Measurements from ENCODE around the gene KLK1. TPM values are rescaled to one million over a fixed set of nuclear protein-coding genes. Genes with fewer than 3 reads are reported as not detected.

The KLK1 gene
- total RNA-seq, 1 experiment from 2014 or later = not detected

- no peaks in the 10 kb centered on the region for H3K9me3 Mint-ChIP-seq (ENCODE audit: low read depth, unreplicated experiment)
- H3K4me3 Mint-ChIP-seq (ENCODE audit: low read depth, unreplicated experiment) = no peak overlapping the region
- CTCF ChIA-PET = no interaction called here
- no peak overlapping the region for H3K27ac Mint-ChIP-seq (ENCODE audit: unreplicated experiment)
- DNase-seq = no peak
- intact Hi-C loops (cut with micrococcal nuclease; ENCODE audit: unreplicated experiment) = no loop called here
- no peak for TF ChIP-seq CTCF (IDR thresholded peaks at IDR 0.05; ENCODE audit: unreplicated experiment)
- no TSS peak for BruUV-seq (replicated peaks)
- H3K27me3 Mint-ChIP-seq (ENCODE audit: unreplicated experiment) = peaks cover 75% of the 10 kb centered on the region
- H3K36me3 Mint-ChIP-seq (ENCODE audit: insufficient read depth, unreplicated experiment) = peaks cover 21% of the 10 kb centered on the region
- H3K4me1 Mint-ChIP-seq (ENCODE audit: low read depth, unreplicated experiment) = peaks cover 12% of the 10 kb centered on the region
Measured at GRCh38 chr19:50832666-50833065, 9.1 kb upstream of the KLK1 start.

GRCh38 chr19:50831026-50831396 lies 7.4 kb upstream of the KLK1 start:
- CTCF ChIA-PET = no interaction called here
- no TSS peak for BruUV-seq (replicated peaks)
- DNase-seq = no peak
- H3K27ac Mint-ChIP-seq (ENCODE audit: unreplicated experiment) = no peak overlapping the region
- TF ChIP-seq CTCF (IDR thresholded peaks at IDR 0.05; ENCODE audit: unreplicated experiment) = no peak
- H3K27me3 Mint-ChIP-seq (ENCODE audit: unreplicated experiment) = peaks cover 75% of the 10 kb centered on the region
- peaks cover 7% of the 10 kb centered on the region for H3K36me3 Mint-ChIP-seq (ENCODE audit: insufficient read depth, unreplicated experiment)
- no peaks in the 10 kb centered on the region for H3K4me1 Mint-ChIP-seq (ENCODE audit: low read depth, unreplicated experiment)
- H3K4me3 Mint-ChIP-seq (ENCODE audit: low read depth, unreplicated experiment) = no peak overlapping the region
- no peaks in the 10 kb centered on the region for H3K9me3 Mint-ChIP-seq (ENCODE audit: low read depth, unreplicated experiment)
- intact Hi-C loops (cut with micrococcal nuclease; ENCODE audit: unreplicated experiment) = no loop called here

- H3K4me1 Mint-ChIP-seq (ENCODE audit: low read depth, unreplicated experiment) = no peaks in the 10 kb centered on the region
- no peak overlapping the region for H3K27ac Mint-ChIP-seq (ENCODE audit: unreplicated experiment)
- peaks cover 1% of the 10 kb centered on the region for H3K36me3 Mint-ChIP-seq (ENCODE audit: insufficient read depth, unreplicated experiment)
- H3K27me3 Mint-ChIP-seq (ENCODE audit: unreplicated experiment) = peaks cover 76% of the 10 kb centered on the region
- no peak for DNase-seq
- intact Hi-C loops (cut with micrococcal nuclease; ENCODE audit: unreplicated experiment) = no loop called here
- no peak overlapping the region for H3K4me3 Mint-ChIP-seq (ENCODE audit: low read depth, unreplicated experiment)
- no peak for TF ChIP-seq CTCF (IDR thresholded peaks at IDR 0.05; ENCODE audit: unreplicated experiment)
- no TSS peak for BruUV-seq (replicated peaks)
- CTCF ChIA-PET = no interaction called here
- no peaks in the 10 kb centered on the region for H3K9me3 Mint-ChIP-seq (ENCODE audit: low read depth, unreplicated experiment)
Measured at GRCh38 chr19:50830266-50831025, 6.9 kb upstream of the KLK1 start.

GRCh38 chr19:50829801-50830200 lies 6.2 kb upstream of the KLK1 start:
- no peak for TF ChIP-seq CTCF (IDR thresholded peaks at IDR 0.05; ENCODE audit: unreplicated experiment)
- H3K27ac Mint-ChIP-seq (ENCODE audit: unreplicated experiment) = no peak overlapping the region
- no TSS peak for BruUV-seq (replicated peaks)
- H3K27me3 Mint-ChIP-seq (ENCODE audit: unreplicated experiment) = peaks cover 76% of the 10 kb centered on the region
- no peak overlapping the region for H3K4me3 Mint-ChIP-seq (ENCODE audit: low read depth, unreplicated experiment)
- intact Hi-C loops (cut with micrococcal nuclease; ENCODE audit: unreplicated experiment) = no loop called here
- H3K9me3 Mint-ChIP-seq (ENCODE audit: low read depth, unreplicated experiment) = no peaks in the 10 kb centered on the region
- H3K4me1 Mint-ChIP-seq (ENCODE audit: low read depth, unreplicated experiment) = no peaks in the 10 kb centered on the region
- no peaks in the 10 kb centered on the region for H3K36me3 Mint-ChIP-seq (ENCODE audit: insufficient read depth, unreplicated experiment)
- DNase-seq = no peak
- CTCF ChIA-PET = no interaction called here

All from Calu3 (cell line).